ENCODE data around the gene HIVEP3.

Gene HIVEP3

DNA sequence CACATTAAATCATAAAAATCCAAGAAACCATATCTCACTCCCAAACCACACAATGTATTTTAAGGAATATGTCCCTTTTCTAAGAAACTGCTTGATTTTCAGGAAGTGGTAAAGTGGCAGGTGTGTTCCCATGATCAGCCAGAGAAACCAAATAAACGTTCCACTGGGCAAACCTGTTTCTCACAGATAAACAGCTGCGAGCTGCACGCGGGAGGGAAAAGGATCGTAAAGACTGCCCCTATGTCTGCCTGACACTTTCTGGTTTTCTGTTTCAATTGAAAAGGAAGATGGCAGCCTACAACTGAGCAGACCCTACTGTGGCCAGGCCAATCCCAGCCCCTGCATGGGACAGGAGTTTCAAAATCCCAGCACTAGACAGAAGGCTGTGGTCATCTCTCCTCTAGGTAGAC is 36.6 kb downstream of the HIVEP3 start:
- TF ChIP-seq, protein P1, sequence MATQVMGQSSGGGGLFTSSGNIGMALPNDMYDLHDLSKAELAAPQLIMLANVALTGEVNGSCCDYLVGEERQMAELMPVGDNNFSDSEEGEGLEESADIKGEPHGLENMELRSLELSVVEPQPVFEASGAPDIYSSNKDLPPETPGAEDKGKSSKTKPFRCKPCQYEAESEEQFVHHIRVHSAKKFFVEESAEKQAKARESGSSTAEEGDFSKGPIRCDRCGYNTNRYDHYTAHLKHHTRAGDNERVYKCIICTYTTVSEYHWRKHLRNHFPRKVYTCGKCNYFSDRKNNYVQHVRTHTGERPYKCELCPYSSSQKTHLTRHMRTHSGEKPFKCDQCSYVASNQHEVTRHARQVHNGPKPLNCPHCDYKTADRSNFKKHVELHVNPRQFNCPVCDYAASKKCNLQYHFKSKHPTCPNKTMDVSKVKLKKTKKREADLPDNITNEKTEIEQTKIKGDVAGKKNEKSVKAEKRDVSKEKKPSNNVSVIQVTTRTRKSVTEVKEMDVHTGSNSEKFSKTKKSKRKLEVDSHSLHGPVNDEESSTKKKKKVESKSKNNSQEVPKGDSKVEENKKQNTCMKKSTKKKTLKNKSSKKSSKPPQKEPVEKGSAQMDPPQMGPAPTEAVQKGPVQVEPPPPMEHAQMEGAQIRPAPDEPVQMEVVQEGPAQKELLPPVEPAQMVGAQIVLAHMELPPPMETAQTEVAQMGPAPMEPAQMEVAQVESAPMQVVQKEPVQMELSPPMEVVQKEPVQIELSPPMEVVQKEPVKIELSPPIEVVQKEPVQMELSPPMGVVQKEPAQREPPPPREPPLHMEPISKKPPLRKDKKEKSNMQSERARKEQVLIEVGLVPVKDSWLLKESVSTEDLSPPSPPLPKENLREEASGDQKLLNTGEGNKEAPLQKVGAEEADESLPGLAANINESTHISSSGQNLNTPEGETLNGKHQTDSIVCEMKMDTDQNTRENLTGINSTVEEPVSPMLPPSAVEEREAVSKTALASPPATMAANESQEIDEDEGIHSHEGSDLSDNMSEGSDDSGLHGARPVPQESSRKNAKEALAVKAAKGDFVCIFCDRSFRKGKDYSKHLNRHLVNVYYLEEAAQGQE (IDR thresholded peaks at IDR 0.05; ENCODE audit: insufficient replicate concordance, low read depth): no peak
- TF ChIP-seq POLR2AphosphoS5 (IDR thresholded peaks at IDR 0.05; ENCODE audit: low read depth): peak; percentile 50; the same call in 1 of the 2 replicates
- TF ChIP-seq GABPA (IDR thresholded peaks at IDR 0.05; ENCODE audit: low read depth): no peak
- TF ChIP-seq, protein P2, sequence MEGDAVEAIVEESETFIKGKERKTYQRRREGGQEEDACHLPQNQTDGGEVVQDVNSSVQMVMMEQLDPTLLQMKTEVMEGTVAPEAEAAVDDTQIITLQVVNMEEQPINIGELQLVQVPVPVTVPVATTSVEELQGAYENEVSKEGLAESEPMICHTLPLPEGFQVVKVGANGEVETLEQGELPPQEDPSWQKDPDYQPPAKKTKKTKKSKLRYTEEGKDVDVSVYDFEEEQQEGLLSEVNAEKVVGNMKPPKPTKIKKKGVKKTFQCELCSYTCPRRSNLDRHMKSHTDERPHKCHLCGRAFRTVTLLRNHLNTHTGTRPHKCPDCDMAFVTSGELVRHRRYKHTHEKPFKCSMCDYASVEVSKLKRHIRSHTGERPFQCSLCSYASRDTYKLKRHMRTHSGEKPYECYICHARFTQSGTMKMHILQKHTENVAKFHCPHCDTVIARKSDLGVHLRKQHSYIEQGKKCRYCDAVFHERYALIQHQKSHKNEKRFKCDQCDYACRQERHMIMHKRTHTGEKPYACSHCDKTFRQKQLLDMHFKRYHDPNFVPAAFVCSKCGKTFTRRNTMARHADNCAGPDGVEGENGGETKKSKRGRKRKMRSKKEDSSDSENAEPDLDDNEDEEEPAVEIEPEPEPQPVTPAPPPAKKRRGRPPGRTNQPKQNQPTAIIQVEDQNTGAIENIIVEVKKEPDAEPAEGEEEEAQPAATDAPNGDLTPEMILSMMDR (IDR thresholded peaks at IDR 0.05; ENCODE audit: insufficient read depth, low read length): no peak
- peak; percentile 60; the same call in 1 of the 2 replicates for TF ChIP-seq SPI1 (IDR thresholded peaks at IDR 0.05; ENCODE audit: borderline replicate concordance, low read depth)
- H3K27ac ChIP-seq (replicated peaks): no peak overlapping the region
- no peak for DNase-seq (ENCODE audit: low read depth in 1 of 2, low spot score in 1 of 2)
- no peak overlapping the region for H3K4me3 ChIP-seq (replicated peaks; ENCODE audit: insufficient read depth, low read length)
- no peaks in the 10 kb centered on the region for H3K27me3 ChIP-seq (ENCODE audit: insufficient read depth, poor library complexity, severe bottlenecking)

DNA sequence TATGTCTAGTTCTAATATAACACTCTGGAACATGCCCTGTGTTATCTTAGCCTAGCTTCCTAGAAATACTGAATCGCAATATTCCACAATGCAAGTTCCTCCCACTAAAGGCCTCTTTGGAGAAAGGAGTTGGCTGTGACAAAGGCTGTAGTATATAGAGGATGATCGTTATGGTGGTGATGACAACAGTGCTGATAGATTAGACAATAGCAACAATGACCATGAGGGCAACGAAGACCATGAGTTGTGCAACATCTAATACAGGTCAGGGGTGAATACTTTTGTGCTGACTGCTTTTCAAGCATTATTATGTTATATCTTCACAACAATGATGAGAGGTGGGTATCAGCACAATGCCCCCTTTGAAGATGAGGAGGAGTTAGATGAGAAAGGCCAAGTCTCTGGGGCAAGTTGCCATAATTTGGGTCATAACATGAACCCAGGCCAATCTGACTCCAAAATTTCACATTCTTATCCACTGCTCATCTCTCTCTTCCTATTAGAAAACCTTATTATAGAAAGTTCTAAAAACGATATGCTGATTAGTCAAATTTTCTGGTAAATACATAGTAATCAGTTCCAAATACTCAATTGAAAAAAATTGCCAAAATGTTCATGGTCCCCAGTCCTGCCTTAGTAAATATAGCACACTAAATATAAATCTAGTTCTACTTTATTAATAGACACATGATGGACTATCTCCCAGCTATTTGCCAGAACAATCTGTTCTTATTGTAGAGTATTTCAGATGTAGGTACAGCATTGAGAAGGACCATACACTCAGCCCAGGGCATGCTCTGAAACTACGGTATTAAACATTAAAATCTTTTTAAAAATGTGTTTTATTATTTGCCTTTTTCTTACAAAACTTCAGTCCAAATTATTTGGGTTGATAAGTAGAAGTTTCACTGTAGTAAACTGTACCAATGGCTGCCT is 37.5 kb downstream of the HIVEP3 start:
- no peak for DNase-seq (ENCODE audit: low read depth in 1 of 2, low spot score in 1 of 2)
- H3K27me3 ChIP-seq (ENCODE audit: insufficient read depth, poor library complexity, severe bottlenecking): no peaks in the 10 kb centered on the region

DNA sequence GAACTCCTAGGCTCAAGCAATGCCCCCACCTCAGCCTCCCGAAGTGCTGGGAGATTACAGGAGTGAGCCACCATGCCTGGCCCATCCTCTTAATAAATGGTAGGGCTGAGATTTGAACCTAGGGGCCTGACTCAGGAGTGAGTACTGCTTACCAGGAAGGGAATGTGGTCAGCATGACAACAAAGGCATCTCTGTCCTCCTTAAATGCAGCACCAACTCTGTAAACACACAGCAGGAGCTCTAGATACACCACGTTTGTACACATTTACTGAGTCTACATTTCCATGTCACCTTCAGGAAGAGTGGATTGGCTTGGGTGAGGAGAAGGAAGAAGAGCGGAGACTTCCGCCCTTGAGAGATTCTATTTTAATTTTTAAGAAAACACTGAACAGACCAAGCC is 38.5 kb downstream of the HIVEP3 start:
- Histone ChIP-seq H3K4me3 (replicated peaks; ENCODE audit: insufficient read depth, low read length) (no peak overlapping the region), H3K27ac (replicated peaks) (no peak overlapping the region), H3K27me3 (ENCODE audit: insufficient read depth, poor library complexity, severe bottlenecking) (no peaks in the 10 kb centered on the region)
- no peak for TF ChIP-seq SPI1 (IDR thresholded peaks at IDR 0.05; ENCODE audit: borderline replicate concordance, low read depth)
- TF ChIP-seq GABPA (IDR thresholded peaks at IDR 0.05; ENCODE audit: low read depth): no peak
- DNase-seq (ENCODE audit: low read depth in 1 of 2, low spot score in 1 of 2): no peak

More for the DNA sequence above, 37.5 kb downstream of the HIVEP3 start:
- H3K27ac ChIP-seq (replicated peaks): no peak overlapping the region
- H3K4me3 ChIP-seq (replicated peaks; ENCODE audit: insufficient read depth, low read length): no peak overlapping the region
- TF ChIP-seq GABPA (IDR thresholded peaks at IDR 0.05; ENCODE audit: low read depth) (no peak), SPI1 (IDR thresholded peaks at IDR 0.05; ENCODE audit: borderline replicate concordance, low read depth) (no peak), POLR2AphosphoS5 (IDR thresholded peaks at IDR 0.05; ENCODE audit: low read depth) (no peak)
- TF ChIP-seq, protein P1 (IDR thresholded peaks at IDR 0.05; ENCODE audit: insufficient replicate concordance, low read depth): no peak
- TF ChIP-seq, protein P2 (IDR thresholded peaks at IDR 0.05; ENCODE audit: insufficient read depth, low read length): no peak

DNA sequence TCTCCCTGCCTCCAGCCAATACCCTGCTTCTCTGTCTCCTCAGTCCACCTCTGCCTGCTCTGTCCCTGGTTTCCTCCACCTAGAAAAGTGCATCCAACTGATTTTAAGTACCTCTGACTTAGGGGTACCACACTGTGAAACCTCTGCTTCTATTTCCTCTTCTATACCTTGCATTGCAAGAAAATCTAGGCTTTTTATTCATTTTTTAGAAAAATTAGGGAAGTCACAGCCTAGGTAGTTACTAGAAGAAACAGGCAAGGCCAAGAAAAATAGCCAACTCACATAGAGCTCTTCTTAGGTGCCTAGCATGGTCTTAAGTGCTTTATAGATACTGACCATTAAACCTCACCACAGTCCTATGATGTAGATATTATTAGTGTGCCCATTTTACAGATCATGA is 39.1 kb downstream of the HIVEP3 start:
- DNase-seq (ENCODE audit: low read depth in 1 of 2, low spot score in 1 of 2): no peak
- no peak; the same call in 1 of the 2 replicates for TF ChIP-seq SPI1 (IDR thresholded peaks at IDR 0.05; ENCODE audit: borderline replicate concordance, low read depth)
- TF ChIP-seq GABPA (IDR thresholded peaks at IDR 0.05; ENCODE audit: low read depth): no peak
- TF ChIP-seq POLR2AphosphoS5 (IDR thresholded peaks at IDR 0.05; ENCODE audit: low read depth): no peak
- TF ChIP-seq, protein P1 (IDR thresholded peaks at IDR 0.05; ENCODE audit: insufficient replicate concordance, low read depth): no peak
- TF ChIP-seq, protein P2 (IDR thresholded peaks at IDR 0.05; ENCODE audit: insufficient read depth, low read length): no peak
- no peak overlapping the region for H3K27ac ChIP-seq (replicated peaks)
- no peaks in the 10 kb centered on the region for H3K27me3 ChIP-seq (ENCODE audit: insufficient read depth, poor library complexity, severe bottlenecking)
- H3K4me3 ChIP-seq (replicated peaks; ENCODE audit: insufficient read depth, low read length): no peak overlapping the region
